EH (cell line): ENCODE results near the gene FAM13B.
"Not testable (repeated sequence)": the region's sequence is repeated elsewhere in the genome, so short reads cannot be mapped to it uniquely, and the experiment has no call there.

ENCODE experiments used
- DNase-seq: peaks from one replicate; pipeline ENCODE4 v3.0.0-alpha.2; 2015; ENCODE audit warnings: low read depth

The FAM13B gene

DNA sequence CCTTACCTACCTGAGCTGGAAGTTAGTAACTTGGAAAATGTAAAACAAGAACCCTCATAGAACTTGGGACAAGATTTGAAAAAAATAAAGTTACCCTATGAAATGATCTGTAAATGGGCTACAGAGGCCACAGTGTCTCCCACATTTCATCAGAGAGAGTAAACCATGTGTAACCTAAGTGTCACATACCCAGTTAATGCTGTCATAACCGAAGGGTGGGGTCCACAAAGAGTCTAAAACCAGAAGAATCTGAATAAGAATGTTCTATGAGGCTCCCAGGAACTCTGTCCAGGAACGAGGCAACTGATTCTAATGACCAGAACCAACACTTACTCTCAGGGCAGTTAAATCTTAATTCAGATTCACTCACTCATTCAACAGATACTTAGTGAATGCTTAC is 1.0 kb upstream of the FAM13B start:
- DNase-seq = peak; percentile 85

DNA sequence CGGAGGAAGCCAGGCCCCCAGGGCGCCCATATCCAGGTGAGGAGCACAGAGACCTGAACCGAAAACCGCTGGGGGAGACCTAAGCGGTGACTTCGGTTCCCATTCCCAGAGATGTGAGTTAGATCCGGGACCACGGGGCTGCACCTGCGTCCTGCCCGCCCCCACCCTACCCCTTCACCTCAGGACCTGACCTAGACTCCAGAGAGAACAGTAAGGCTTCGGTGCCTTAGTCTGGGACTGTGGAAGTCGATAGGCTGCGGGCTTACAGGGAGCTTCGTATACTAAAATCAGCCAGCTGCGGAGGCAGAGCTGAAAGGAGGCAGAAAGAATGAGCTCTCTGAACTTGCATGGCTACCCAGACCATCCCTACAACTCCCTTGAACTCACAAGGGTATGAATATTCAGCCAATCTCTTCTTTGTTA is 518 bp upstream of the FAM13B start:
- DNase-seq = peak; percentile 18

DNA sequence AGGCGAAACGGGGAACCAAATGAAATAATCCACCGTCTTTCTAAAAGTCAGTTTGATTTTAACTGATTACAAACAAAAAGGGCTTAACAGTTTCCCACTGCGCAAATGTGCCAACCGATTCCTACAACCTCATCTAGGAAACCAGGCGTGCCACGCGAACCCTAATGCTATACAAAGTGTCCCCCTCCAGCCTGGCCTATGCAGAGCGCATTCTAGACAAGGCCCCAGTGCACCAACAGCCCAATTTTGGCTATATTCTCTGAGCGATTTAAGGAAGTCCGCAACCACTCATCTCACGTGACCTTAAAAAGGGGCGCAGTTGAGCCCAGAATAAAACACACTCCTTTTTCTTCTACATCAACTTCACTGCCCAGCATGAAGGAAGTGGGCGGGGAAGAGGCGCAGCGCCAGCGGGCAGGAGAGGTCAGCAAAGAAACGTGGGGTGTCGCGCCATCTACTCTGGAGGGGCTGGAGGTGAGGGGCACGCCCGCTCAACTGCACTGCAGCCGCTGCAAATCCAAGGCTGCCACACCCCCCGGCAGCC is 779 bp downstream of the FAM13B start:
- DNase-seq = peak; percentile 62

DNA sequence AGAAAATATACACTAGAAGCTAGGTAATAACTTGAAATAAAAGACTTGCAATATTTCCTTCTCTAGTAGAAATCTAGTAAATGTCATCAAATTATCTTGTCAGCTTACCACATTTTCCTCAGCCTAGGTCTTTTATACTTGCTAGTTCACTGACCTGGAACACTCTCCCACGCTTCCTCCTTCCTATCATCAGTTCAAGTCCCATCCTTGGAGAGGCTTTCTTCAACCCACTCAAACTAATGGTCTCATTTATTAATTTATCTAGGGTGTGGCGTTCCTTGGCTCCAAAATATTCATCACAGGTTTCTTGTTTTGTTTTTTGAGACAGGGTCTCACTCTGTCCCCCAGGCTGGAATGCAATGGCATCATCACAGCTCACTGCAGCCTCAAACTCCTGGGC is 2.9 kb downstream of the FAM13B start:
- DNase-seq = no peak

DNA sequence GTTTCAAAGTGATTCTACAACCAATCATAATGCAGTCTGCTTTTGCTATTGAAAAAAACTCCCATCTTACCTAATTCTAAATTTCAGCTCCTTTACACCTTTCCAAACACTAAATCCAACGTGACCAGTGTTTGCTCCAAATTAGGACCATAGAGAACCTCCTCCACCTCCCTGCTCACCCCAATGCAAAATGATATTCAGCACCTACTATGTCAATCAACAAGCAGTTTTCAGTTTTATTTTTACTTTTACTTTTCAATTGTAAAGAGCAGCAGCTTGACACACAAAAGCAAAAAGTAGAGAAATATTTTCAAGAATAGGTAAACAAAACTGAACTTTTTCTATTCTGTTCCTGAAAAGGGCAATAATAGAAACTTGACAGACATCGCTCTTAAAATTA is 3.4 kb downstream of the FAM13B start:
- no peak for DNase-seq

DNA sequence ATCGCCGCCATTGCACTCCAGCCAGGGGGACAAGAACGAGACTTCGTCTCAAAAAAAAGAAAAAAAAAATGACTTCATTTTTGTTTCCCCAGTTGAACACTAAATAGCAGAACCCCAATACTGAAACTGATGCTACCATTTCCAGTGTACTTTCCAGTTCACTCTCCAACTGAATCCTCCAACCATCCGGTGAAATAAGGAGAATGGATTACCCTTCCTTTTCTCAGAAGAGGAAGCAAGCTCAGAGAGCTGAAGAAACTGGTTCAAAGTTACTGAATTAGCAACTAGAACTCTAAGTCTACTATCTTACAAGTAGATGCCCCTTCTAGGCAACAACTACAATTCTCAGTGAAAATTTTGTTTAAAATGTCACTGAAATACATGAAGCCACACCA is 3.9 kb downstream of the FAM13B start:
- DNase-seq = no peak

DNA sequence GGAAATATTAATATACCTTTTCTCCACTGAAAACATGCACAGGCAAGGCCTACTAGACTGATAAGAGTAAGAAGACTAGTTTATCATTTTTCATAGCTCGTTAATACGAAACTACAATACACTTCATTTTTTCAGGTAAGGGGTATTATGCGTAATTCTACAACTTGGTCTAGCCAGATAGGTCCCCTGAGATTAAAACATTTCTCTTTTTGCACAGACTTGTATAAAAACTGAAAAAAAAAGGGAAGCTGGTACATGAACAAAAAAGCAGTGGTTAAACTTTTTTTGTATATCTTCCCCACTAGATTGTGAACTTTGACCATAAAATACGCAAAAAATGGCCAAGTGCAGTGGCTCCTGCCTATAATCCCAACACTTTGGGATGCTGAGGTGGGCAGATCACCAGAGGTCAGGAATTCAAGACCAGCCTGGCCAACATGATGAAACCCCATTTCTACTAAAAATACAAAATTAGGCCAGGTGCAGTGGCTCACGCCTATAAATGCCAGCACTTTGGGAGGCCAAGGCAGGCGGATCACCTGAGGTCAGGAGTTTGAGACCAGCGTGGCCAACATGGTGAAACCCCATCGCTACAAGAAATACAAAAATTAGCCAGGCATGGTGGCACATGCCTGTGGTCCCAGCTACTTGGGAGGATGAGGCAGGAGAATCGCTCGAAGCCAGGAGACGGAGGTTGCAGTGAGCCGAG is 4.5 kb downstream of the FAM13B start:
- not testable (repeated sequence) for DNase-seq

DNA sequence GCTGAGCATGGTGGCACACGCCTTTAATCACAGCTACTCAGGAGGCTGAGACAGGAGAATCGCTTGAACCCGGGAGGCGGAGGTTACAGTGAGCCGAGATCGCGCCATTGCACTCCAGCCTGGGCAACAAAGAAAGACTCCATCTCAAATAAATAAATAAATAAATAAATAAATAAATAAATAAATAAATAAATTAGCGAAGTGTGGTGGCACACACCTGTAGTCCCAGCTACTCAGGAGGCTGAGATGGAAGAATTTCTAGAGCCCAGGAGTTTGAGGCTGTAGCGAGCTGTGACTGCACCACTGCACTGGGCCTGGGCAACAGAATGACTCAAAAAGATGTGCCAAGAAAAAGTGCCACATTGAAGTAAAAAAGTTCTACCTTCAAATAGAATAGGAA is 6.1 kb downstream of the FAM13B start:
- DNase-seq = not testable (repeated sequence)

DNA sequence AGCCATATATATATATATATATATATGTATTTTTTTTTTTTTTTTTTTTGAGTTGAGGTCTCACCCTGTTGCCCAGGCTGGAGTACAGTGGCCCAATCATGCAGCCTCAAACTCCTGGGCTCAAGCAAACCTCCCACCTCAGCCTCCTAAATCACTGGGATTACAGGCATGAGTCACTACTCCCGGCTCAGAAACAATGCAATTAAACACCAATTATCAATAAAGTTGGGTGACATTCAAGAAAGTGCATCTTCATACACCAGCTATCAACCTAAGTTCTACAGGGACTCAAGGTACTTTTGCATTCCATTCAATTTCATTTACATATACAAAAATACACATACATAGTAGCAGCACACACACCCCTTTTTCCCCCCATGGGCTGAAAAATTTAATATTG is 7.6 kb downstream of the FAM13B start:
- no peak for DNase-seq

DNA sequence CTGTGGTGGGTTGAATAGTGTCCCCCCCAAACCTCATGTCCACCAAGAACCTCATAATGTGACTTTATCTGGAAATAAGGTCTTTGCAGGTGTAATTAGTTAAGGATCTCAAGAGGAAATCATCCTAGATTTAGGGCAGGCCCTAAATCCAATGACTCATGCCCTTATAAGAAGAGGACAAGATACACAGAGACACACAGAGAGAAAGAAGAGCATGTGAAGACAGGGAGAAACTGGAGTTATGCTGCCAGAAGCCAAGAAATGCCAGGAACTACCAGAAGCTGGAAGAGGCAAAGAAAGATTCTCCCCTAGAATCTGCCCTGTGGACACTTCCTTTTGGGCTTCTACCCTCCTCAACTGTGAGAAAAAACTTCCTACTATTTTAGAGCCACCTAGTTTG is 8.8 kb downstream of the FAM13B start:
- peak; percentile 64 for DNase-seq

DNA sequence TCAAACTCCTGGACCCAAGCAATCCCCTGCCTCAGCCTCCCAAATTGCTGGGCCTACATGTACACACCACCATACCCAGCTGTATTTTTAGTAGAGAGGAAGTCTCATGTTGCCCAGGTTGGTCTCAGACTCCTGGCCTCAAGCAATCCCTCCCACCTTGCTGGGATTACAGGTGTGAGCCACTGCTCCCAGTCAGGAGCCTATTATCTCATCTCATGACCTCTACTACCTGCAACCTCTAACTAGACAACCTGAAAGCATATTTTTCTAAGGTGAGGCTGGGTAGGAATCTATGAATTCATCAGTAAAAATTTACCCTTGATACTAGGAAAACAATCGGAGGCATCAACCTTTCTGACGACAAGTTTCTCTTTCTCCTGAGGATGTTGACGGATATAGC is 10.0 kb downstream of the FAM13B start:
- no peak for DNase-seq

DNA sequence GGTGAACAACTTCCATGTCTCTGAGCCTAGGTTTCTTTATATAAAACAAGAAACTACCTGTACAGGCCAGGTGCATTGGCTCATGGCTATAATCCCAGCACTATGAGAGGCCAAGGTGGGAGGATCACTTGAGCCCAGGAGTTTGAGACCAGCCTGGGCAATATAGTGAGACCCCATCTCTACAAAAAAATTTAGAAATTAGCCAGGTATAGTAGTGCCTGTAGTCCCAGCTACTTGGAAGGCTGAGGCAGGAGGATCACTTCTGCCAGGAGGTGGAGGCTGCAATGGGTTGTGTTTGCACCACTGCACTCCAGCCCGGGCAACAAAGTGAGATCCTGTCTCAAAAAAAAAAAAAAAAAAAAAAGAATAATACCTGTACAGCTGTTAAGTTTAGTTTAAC is 11.1 kb downstream of the FAM13B start:
- DNase-seq = no peak

DNA sequence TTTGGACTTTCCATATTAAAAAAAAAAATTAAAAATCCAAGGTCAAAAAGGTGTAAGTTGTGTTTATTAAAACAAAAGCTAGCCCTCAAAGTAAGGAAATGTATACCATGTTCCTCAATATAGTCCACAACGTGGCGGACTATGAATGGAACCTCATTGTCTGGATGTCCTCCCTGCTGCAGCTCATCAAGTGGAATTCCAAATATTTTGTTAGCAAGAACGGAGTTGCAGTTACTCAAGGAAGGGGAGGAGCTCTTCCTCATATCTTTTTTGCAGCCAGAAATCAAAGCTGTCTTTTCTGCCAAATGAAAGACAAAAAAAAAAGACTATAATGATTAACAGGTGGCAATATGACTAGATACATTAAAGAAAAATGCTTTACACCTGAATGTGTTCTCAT is 14.0 kb downstream of the FAM13B start:
- DNase-seq = peak; percentile 51

DNA sequence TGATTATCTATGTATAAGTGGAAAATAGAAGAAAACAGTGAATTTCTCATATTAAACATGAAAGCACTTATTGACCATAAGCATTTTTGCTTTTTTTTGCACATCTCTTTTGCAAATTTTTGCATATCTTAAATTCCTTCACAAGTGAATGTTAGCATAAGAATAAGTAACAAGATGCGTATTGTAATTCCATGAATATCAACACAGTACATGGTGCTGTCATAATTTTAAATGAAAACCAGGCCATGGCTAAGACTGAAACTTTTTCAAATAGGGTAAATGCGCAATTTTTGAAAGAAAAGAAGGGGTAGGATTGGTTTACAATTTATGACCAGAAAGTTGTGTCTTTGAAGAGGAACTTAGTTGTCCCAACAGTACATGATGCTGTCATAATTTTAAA is 17.0 kb downstream of the FAM13B start:
- no peak for DNase-seq

DNA sequence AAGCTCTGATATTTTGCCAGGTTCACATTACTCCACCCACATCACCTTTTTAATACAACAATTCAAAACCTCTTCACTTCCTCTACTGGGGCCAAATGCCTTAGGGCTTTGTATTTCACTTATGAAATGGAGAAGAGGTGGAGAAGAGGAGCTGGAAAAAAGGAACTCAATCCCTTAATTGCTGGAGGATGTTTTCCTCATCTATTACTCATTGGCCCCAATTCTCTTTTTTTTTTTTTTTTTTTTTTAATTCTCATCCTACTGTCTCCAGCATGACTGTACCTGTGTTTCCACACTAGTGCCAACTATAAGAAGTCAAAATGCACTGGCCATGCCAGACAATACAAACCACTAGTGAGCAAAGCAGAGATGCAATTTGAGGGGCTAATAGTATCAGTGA is 20.9 kb downstream of the FAM13B start:
- peak; percentile 9 for DNase-seq

DNA sequence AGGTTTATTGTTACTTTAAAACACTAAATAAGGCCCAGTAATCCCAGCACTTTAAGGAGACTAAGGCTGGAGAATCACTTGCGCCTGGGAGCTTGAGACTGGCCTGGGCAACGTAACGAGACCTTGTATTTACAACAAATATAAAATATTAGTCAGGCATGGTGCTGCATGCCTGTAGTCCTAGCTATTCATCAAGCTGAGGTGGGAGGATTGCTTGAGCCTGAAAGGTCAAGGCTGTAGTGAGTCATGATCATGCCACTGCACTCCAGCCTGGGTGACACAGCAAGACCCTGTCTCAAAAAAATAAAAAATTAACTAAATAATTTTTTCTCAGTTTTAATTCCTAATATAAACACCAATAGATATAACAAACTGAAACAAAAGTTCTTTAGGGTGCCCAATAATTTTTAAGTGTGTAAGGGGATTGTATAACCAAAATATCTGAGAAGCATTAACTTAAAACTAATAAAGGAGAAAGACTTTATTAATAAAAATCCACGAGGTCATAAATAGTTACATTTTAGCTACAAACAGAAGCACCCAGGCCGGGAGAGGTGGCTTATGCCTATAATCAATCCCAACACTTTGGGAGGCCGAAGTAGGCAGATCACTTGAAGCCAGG is 32.7 kb downstream of the FAM13B start:
- peak; percentile 50 for DNase-seq

DNA sequence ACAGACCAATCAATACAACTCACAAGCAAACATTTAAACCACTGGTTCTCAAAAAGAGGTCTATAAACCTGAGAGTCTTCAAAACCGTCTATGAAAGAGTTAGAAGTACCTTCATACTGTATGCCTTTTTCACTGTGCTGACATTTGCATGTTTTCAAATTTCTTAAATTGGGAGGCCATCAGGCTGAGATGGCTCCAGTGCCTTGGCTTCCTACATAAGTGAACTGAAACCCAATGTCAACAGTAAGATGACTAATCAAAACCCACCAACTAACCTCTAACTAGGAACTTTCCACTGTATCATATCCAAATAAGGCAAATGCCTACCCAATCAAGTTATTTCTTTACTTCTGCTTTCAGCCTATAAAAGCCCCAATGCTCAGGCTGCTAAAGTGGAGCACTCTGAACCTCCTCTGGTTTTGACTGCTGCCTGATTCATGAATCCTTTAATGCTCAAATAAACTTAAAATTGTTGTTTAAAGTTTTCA is 35.1 kb downstream of the FAM13B start:
- peak; percentile 19 for DNase-seq

DNA sequence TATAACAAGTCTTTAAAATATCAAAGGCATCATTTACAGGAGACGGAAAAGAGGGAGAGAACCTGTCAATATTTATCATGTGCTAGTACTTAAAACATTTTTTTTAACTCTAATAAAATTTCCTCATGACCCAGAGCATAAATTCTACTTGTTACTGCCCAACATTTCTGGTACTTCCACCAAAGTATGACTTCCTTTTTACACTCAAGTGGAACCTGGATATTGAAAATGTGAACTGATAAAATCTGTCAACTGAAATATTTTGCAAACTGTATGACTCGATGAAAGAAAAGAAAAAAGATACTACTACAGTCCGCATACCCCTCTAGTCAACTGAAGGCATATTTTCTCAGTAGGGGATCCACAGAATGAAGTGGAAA is 37.1 kb downstream of the FAM13B start:
- DNase-seq = peak; percentile 8

DNA sequence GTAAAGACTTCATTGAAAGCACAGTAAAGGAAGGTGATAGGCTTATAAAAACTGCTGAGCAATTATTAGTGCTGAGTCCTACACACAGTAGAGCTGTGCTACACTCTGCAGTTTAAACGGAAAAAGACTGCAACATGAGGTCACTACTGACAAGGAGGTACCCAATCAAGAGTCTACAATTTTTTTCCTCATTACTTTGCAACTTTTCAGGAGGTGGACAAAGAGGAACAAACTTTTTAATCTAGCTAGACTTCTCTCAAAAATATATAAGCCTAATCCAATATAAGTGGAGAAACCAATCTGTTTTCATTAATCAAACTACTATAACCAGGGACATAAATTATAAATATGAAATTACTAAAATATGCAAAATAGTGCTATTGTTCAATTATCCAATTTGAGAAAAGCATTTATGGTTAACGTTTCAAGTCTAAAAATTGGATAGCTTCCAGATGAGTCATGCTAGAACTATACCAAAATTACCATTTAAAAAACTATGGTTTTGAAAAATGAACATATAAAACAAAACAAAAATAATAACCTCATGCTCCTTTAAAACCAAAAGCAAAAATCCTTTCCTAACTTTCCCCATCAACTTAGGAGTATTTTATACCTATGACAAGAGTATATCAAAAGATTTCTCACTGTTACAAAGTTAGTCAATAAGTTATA is 37.7 kb downstream of the FAM13B start:
- DNase-seq = peak; percentile 43

DNA sequence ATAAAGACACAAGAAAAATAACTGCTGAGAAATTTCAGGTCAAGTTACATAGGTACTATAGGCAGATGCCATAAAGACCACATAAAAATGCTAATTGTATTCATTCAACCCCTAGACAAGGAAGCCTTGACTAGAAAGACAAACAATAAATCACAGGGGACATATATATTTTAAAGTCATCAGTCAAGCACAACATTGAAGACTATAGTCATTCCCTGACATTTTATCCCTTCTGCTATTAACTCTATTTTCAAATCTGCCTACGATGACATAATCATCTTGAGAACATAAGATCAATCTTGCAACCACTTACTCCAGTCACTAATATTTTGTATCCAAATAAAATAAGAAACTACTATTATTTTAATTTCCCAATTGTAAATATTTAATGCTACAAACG is 38.3 kb downstream of the FAM13B start:
- no peak for DNase-seq

DNA sequence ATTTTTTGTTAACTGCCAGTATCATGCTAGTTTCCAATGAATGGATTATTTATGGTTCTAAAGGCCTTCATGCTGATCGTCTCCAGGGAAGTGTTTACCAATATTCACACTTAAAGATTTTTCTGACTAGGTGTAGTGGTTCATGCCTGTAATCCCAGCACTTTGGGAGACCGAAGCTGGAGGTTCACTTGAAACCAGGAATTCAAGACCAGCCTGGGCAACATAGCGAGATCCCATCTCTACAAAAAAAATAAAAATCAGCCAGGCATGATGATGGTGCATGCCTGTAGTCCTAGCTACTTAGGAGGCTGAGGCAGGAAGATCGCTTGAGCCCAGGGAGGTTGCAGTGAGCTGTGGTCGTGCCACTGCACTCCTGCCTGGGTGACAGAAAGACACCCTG is 43.5 kb downstream of the FAM13B start:
- no peak for DNase-seq

DNA sequence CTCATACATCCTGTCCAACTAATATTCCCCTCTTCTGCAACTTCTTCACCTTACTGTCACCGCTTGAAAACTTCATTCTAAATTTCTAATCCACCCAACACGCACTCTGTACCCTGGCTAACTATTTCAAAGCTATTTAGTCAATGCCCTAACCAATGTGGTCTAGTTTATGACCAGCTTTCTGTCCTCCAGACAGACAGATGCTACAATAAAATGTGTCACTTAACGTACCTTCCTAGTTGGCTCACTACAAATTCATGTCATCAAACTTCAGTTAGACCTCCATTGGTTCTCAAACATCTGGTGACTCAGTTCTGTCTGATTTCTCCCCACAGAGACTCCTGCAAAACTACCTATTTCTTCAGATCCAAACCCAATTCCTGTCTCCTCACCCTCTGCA is 57.7 kb downstream of the FAM13B start:
- no peak for DNase-seq

DNA sequence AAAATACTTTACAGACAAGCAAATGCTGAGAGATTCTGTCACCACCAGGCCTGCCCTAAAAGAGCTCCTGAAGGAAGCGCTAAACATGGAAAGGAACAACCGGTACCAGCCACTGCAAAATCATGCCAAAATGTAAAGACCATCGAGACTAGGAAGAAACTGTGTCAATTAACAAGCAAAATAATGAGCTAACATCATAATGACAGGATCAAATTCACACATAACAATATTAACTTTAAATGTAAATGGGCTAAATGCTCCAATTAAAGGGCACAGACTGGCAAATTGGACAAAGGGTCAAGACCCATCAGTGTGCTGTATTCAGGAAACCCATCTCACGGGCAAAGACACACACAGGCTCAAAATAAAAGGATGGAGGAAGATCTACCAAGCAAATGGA is 62.5 kb downstream of the FAM13B start:
- DNase-seq = not testable (repeated sequence)
